SK-N-SH treated with all-trans-retinoic acid at 6 μM for 48 hours (cell line): Measurements from ENCODE around the gene SNRNP48.

Experiments used
- ATAC-seq: fragments of 200-7000 bp; cut with Tn5 transposase; 3 replicates; pipeline ENCODE4 v1.9.1; 2020; ENCODE audit warnings: mild to moderate bottlenecking, moderate library complexity
- ARNTL ChIP-seq: fragments of 450-650 bp; formaldehyde crosslinking; IDR thresholded peaks from 2 replicates; pipeline ENCODE4 v1.5.0; 2020; ENCODE audit warnings: low read depth, mild to moderate bottlenecking, moderate library complexity, borderline replicate concordance
- BACH2 ChIP-seq: fragments of 250-450 bp; sonication (Bioruptor Pico); IDR thresholded peaks from 2 replicates; pipeline ENCODE4 v1.9.0; 2021; ENCODE audit warnings: mild to moderate bottlenecking, borderline replicate concordance
- CSDC2 ChIP-seq: fragments of 250-450 bp; sonication (Bioruptor Pico); IDR thresholded peaks from 2 replicates; pipeline ENCODE4 v1.5.0; 2020; ENCODE audit warnings: mild to moderate bottlenecking, moderate library complexity
- ESRRG ChIP-seq: fragments of 250-450 bp; sonication (Bioruptor Pico); IDR thresholded peaks from 2 replicates; pipeline ENCODE4 v1.6.1; 2021; ENCODE audit warnings: mild to moderate bottlenecking
- GLIS3 ChIP-seq: fragments of 250-450 bp; sonication (Bioruptor Pico); IDR thresholded peaks from 2 replicates; pipeline ENCODE4 v1.5.0; 2020; ENCODE audit warnings: mild to moderate bottlenecking, moderate library complexity
- ISL1 ChIP-seq: fragments of 250-450 bp; sonication (Bioruptor Pico); IDR thresholded peaks from 2 replicates; pipeline ENCODE4 v2.1.2; 2022; ENCODE audit warnings: mild to moderate bottlenecking, moderate library complexity
- PATZ1 ChIP-seq: fragments of 250-450 bp; sonication (Bioruptor Pico); IDR thresholded peaks from 2 replicates; pipeline ENCODE4 v1.8.0; 2020; ENCODE audit warnings: mild to moderate bottlenecking, moderate library complexity, borderline replicate concordance
- POU6F1 ChIP-seq: fragments of 250-450 bp; sonication (Bioruptor Pico); IDR thresholded peaks from 2 replicates; pipeline ENCODE4 v1.8.0; 2021; ENCODE audit warnings: low read depth, mild to moderate bottlenecking, moderate library complexity, borderline replicate concordance
- PPARA ChIP-seq: fragments of 250-450 bp; sonication (Bioruptor Pico); IDR thresholded peaks from 2 replicates; pipeline ENCODE4 v1.5.0; 2020; ENCODE audit warnings: mild to moderate bottlenecking, borderline replicate concordance
- RARB ChIP-seq: fragments of 250-450 bp; sonication (Bioruptor Pico); IDR thresholded peaks from 2 replicates; pipeline ENCODE4 v1.8.0; 2021; ENCODE audit warnings: mild to moderate bottlenecking, moderate library complexity
- SNAI2 ChIP-seq: fragments of 250-450 bp; sonication (Bioruptor Pico); IDR thresholded peaks from 2 replicates; pipeline ENCODE4 v1.5.0; 2020; ENCODE audit warnings: mild to moderate bottlenecking, moderate library complexity
- TCF4 ChIP-seq: fragments of 250-450 bp; sonication (Bioruptor Pico); IDR thresholded peaks from 2 replicates; pipeline ENCODE4 v1.8.0; 2021; ENCODE audit warnings: mild to moderate bottlenecking, moderate library complexity, borderline replicate concordance
- TOX ChIP-seq: fragments of 250-450 bp; sonication (Bioruptor Pico); IDR thresholded peaks from 2 replicates; pipeline ENCODE4 v1.8.0; 2021; ENCODE audit warnings: mild to moderate bottlenecking, moderate library complexity, borderline replicate concordance
- ZC3H10 ChIP-seq: fragments of 250-450 bp; sonication (Bioruptor Pico); IDR thresholded peaks from 2 replicates; pipeline ENCODE4 v1.5.1; 2021; ENCODE audit warnings: mild to moderate bottlenecking, moderate library complexity
- ZFP3 ChIP-seq: fragments of 250-450 bp; sonication (Bioruptor Pico); IDR thresholded peaks from 2 replicates; pipeline ENCODE4 v1.5.0; 2020; ENCODE audit warnings: mild to moderate bottlenecking, moderate library complexity
- ZFP30 ChIP-seq: fragments of 450-650 bp; formaldehyde crosslinking; IDR thresholded peaks from 2 replicates; pipeline ENCODE4 v1.5.0; 2022; ENCODE audit warnings: mild to moderate bottlenecking, moderate library complexity
- ZNF565 ChIP-seq: fragments of 450-650 bp; formaldehyde crosslinking; conservative IDR thresholded peaks from 2 replicates; pipeline ENCODE4 v1.5.0; 2020; ENCODE audit warnings: low read depth, mild to moderate bottlenecking, moderate library complexity
- ZNF70 ChIP-seq: fragments of 450-650 bp; formaldehyde crosslinking; IDR thresholded peaks from 2 replicates; pipeline ENCODE4 v1.5.0; 2020; ENCODE audit warnings: mild to moderate bottlenecking, moderate library complexity
- ZNF8 ChIP-seq: fragments of 450-650 bp; formaldehyde crosslinking; IDR thresholded peaks from 2 replicates; pipeline ENCODE4 v1.5.0; 2020; ENCODE audit warnings: mild to moderate bottlenecking, moderate library complexity
- TF ChIP-seq, protein P1 (sequence below): fragments of 250-450 bp; sonication (Bioruptor Pico); IDR thresholded peaks from 2 replicates; pipeline ENCODE4 v1.5.0; 2020; ENCODE audit warnings: mild to moderate bottlenecking, moderate library complexity

SNRNP48 gene

GRCh38 chr6:7561153-7561964 lies 28.6 kb upstream of the SNRNP48 start:
- ATAC-seq = no peak

GRCh38 chr6:7562769-7563168 lies 27.2 kb upstream of the SNRNP48 start:
- no peak for TF ChIP-seq TOX (CRISPR knock-in tag)
- no peak for TF ChIP-seq ZNF70 (CRISPR knock-in tag)
- TF ChIP-seq, protein P1, sequence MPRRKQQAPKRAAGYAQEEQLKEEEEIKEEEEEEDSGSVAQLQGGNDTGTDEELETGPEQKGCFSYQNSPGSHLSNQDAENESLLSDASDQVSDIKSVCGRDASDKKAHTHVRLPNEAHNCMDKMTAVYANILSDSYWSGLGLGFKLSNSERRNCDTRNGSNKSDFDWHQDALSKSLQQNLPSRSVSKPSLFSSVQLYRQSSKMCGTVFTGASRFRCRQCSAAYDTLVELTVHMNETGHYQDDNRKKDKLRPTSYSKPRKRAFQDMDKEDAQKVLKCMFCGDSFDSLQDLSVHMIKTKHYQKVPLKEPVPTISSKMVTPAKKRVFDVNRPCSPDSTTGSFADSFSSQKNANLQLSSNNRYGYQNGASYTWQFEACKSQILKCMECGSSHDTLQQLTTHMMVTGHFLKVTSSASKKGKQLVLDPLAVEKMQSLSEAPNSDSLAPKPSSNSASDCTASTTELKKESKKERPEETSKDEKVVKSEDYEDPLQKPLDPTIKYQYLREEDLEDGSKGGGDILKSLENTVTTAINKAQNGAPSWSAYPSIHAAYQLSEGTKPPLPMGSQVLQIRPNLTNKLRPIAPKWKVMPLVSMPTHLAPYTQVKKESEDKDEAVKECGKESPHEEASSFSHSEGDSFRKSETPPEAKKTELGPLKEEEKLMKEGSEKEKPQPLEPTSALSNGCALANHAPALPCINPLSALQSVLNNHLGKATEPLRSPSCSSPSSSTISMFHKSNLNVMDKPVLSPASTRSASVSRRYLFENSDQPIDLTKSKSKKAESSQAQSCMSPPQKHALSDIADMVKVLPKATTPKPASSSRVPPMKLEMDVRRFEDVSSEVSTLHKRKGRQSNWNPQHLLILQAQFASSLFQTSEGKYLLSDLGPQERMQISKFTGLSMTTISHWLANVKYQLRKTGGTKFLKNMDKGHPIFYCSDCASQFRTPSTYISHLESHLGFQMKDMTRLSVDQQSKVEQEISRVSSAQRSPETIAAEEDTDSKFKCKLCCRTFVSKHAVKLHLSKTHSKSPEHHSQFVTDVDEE (CRISPR knock-in tag) = no peak
- TF ChIP-seq TCF4 = no peak
- TF ChIP-seq ESRRG = no peak
- TF ChIP-seq ZC3H10 = no peak
- no peak for TF ChIP-seq ZFP30
- no peak for TF ChIP-seq ZNF565 (CRISPR knock-in tag)
- no peak for TF ChIP-seq ZNF8 (CRISPR knock-in tag)
- no peak for TF ChIP-seq ISL1
- TF ChIP-seq PPARA (CRISPR knock-in tag) = no peak
- TF ChIP-seq POU6F1 (CRISPR knock-in tag) = no peak
- TF ChIP-seq RARB (CRISPR knock-in tag) = no peak
- no peak for TF ChIP-seq GLIS3 (CRISPR knock-in tag)
- TF ChIP-seq SNAI2 (CRISPR knock-in tag) = no peak
- TF ChIP-seq ZFP3 = no peak
- ATAC-seq = no peak

More at GRCh38 chr6:7561153-7561964, 28.6 kb upstream of the SNRNP48 start:
- TF ChIP-seq PATZ1 (CRISPR knock-in tag) (no peak), SNAI2 (CRISPR knock-in tag) (no peak), ZFP30 (no peak), POU6F1 (CRISPR knock-in tag) (no peak), BACH2 (no peak), ZFP3 (no peak), TOX (CRISPR knock-in tag) (no peak), ZNF8 (CRISPR knock-in tag) (no peak), TCF4 (no peak), CSDC2 (CRISPR knock-in tag) (no peak), ESRRG (no peak), ZC3H10 (no peak), ZNF565 (CRISPR knock-in tag) (no peak), GLIS3 (CRISPR knock-in tag) (no peak), ARNTL (CRISPR knock-in tag) (no peak), ZNF70 (CRISPR knock-in tag) (no peak)
- TF ChIP-seq, protein P1 (CRISPR knock-in tag) = no peak
- TF ChIP-seq, all 23 proteins: peak for 0
